Jurkat, Clone E6-1 (cell line): Measurements from ENCODE around the gene NUS1. TPM values are rescaled to one million over a fixed set of nuclear protein-coding genes. Genes with fewer than 3 reads are reported as not detected.
"Not testable (repeated sequence)": the region's sequence is repeated elsewhere in the genome, so short reads cannot be mapped to it uniquely, and the experiment has no call there.

Experiments used
- DNase-seq: peaks from one replicate; pipeline ENCODE4 v3.0.0-alpha.2; 2011; ENCODE audit warnings: low read depth, low spot score
- H3K4me3 ChIP-seq: 2 replicates; pipeline ENCODE4 v1.5.1; 2011; ENCODE audit warnings: mild to moderate bottlenecking, low read length, control low read depth, moderate library complexity
- polyA plus RNA-seq: library from polyadenylated mRNA; unstranded; fragments of >200 nt; gene quantifications from one replicate; pipeline ENCODE4 v1.2.1, GENCODE V29; 2012; ENCODE audit warnings: missing spikeins; ENCODE audit not compliant: insufficient read length, insufficient read depth

NUS1 gene
- polyA plus RNA-seq: 22.7 TPM

- H3K4me3 ChIP-seq: peak within 1 kb of the TSS; percentile 81
- peak; percentile 95 for DNase-seq
These were observed at the start of gene NUS1 for GRCh38 chr6:117674991-117675657. Gene NUS1 (plus strand): TSS chr6:117675469. CDS start chr6:117675671, 202 bp downstream.

- no peak for DNase-seq
- no peak overlapping the region for H3K4me3 ChIP-seq
These were observed 47.7 kb upstream of the NUS1 start for GRCh38 chr6:117627533-117627932.

GRCh38 chr6:117629119-117629660, 46.1 kb upstream of the NUS1 start:
- no peak for DNase-seq
- no peak overlapping the region for H3K4me3 ChIP-seq

GRCh38 chr6:117637770-117638169, 37.5 kb upstream of the NUS1 start:
- H3K4me3 ChIP-seq: no peak overlapping the region
- no peak for DNase-seq

GRCh38 chr6:117642976-117643375, 32.3 kb upstream of the NUS1 start:
- H3K4me3 ChIP-seq: no peak overlapping the region
- no peak for DNase-seq

- DNase-seq, H3K4me3 ChIP-seq: not testable (repeated sequence)
These were observed 23.3 kb upstream of the NUS1 start for GRCh38 chr6:117651984-117652383.

GRCh38 chr6:117653949-117654348, 21.3 kb upstream of the NUS1 start:
- no peak overlapping the region for H3K4me3 ChIP-seq
- no peak for DNase-seq

- H3K4me3 ChIP-seq: no peak overlapping the region
- peak; percentile 85 for DNase-seq
These were observed 19.9 kb upstream of the NUS1 start for GRCh38 chr6:117655380-117655779.

GRCh38 chr6:117666881-117667280, 8.4 kb upstream of the NUS1 start:
- no peak for DNase-seq
- H3K4me3 ChIP-seq: no peak overlapping the region

- no peak overlapping the region for H3K4me3 ChIP-seq
- no peak for DNase-seq
These were observed 6.5 kb upstream of the NUS1 start for GRCh38 chr6:117668736-117669135.

- peak overlapping the region; percentile 81 for H3K4me3 ChIP-seq
- no peak for DNase-seq
These were observed 766 bp upstream of the NUS1 start for GRCh38 chr6:117674503-117674902.

- not testable (repeated sequence) for DNase-seq
- peak overlapping the region; percentile 81 for H3K4me3 ChIP-seq
These were observed 511 bp downstream of the NUS1 start for GRCh38 chr6:117675658-117676301.

- no peak for DNase-seq
- H3K4me3 ChIP-seq: peak overlapping the region; percentile 71
These were observed 1.4 kb downstream of the NUS1 start for GRCh38 chr6:117676577-117677218.

GRCh38 chr6:117677553-117678141, 2.4 kb downstream of the NUS1 start:
- H3K4me3 ChIP-seq: no peak overlapping the region
- no peak for DNase-seq

GRCh38 chr6:117681162-117681741, 6.0 kb downstream of the NUS1 start:
- no peak overlapping the region for H3K4me3 ChIP-seq
- no peak for DNase-seq

- no peak overlapping the region for H3K4me3 ChIP-seq
- DNase-seq: no peak
These were observed 9.5 kb downstream of the NUS1 start for GRCh38 chr6:117684749-117685148.

- no peak for DNase-seq
- H3K4me3 ChIP-seq: no peak overlapping the region
These were observed 10.1 kb downstream of the NUS1 start for GRCh38 chr6:117685359-117685758.

- no peak overlapping the region for H3K4me3 ChIP-seq
- DNase-seq: no peak
These were observed 11.9 kb downstream of the NUS1 start for GRCh38 chr6:117687021-117687648.

GRCh38 chr6:117689584-117689983, 14.3 kb downstream of the NUS1 start:
- not testable (repeated sequence) for H3K4me3 ChIP-seq

More at GRCh38 chr6:117689584-117689983, 14.3 kb downstream of the NUS1 start:
- DNase-seq: not testable (repeated sequence)
